BLaER1 treated with 17β-estradiol and CSF1 and Interleukin-3, amounts not matched to agents 10 nM and 100 nM (cell line): Measurements from ENCODE around the gene PAPOLB.
A peak's percentile ranks its signal among the peaks of the same experiment; 100 is the strongest.

Source experiments
- H3K27ac ChIP-seq, 11 experiments: shearing (Covaris generic); formaldehyde crosslinking; 2 replicates each; pipeline ENCODE4 v1.8.1; 2022
- H3K27me3 ChIP-seq, 11 experiments: shearing (Covaris generic); formaldehyde crosslinking; 2 replicates each; pipeline ENCODE4 v1.8.1; 2022
- H3K36me3 ChIP-seq, 11 experiments: shearing (Covaris generic); formaldehyde crosslinking; 2 replicates each; pipeline ENCODE4 v1.8.1; 2022
- H3K4me1 ChIP-seq, 10 experiments: shearing (Covaris generic); formaldehyde crosslinking; 2 replicates each; pipeline ENCODE4 v1.8.1; 2022
- H3K4me2 ChIP-seq, 11 experiments: shearing (Covaris generic); formaldehyde crosslinking; 2 replicates each; pipeline ENCODE4 v1.8.1; 2022
- H3K4me3 ChIP-seq, 10 experiments: shearing (Covaris generic); formaldehyde crosslinking; 2 replicates each; pipeline ENCODE4 v1.8.1; 2022
- H3K9ac ChIP-seq, 11 experiments: shearing (Covaris generic); formaldehyde crosslinking; 2 replicates each; pipeline ENCODE4 v1.8.1; 2022
- H3K9me3 ChIP-seq, 11 experiments: shearing (Covaris generic); formaldehyde crosslinking; replicated peaks in 1 of 11; 2 replicates each; pipeline ENCODE4 v1.8.1; 2022
- H4K20me1 ChIP-seq, 11 experiments: shearing (Covaris generic); formaldehyde crosslinking; 2 replicates each; pipeline ENCODE4 v1.8.1; 2022
- Cebpa-rat ChIP-seq, 11 experiments: shearing (Covaris generic); IDR thresholded peaks; 2 replicates each; pipeline ENCODE4 v1.8.1; 2022

Gene PAPOLB

GRCh38 chr7:4841836-4842235, 20.0 kb downstream of the PAPOLB start:
- Histone ChIP-seq H3K36me3 (no peaks in the 10 kb centered on the region), H3K9me3 (no peaks in the 10 kb centered on the region), H4K20me1 (peaks cover 0 to 23% (median 20%) of the 10 kb centered on the region in 11 experiments; a peak in 14 of 22 replicates), H3K4me1 (peaks cover 36 to 79% (median 71%) of the 10 kb centered on the region in 10 experiments), H3K27ac (no peak overlapping the region), H3K4me3 (no peak overlapping the region), H3K4me2 (peak overlapping the region in 2 of 11 experiments; percentile 27 to 94; a peak in 3 of 22 replicates), H3K9ac (no peak overlapping the region), H3K27me3 (peaks cover 0 to 38% (median 0%) of the 10 kb centered on the region in 11 experiments; a peak in 6 of 22 replicates)
- no peak for TF ChIP-seq Cebpa-rat (IDR thresholded peaks at IDR 0.05)

GRCh38 chr7:4841007-4841784, 20.6 kb downstream of the PAPOLB start:
- Histone ChIP-seq H3K4me2 (peak overlapping the region in 6 of 11 experiments; percentile 17 to 94 (median 27); a peak in 9 of 22 replicates), H3K9me3 (no peaks in the 10 kb centered on the region), H3K9ac (no peak overlapping the region), H3K36me3 (no peaks in the 10 kb centered on the region), H3K4me3 (no peak overlapping the region), H3K4me1 (peaks cover 39 to 81% (median 73%) of the 10 kb centered on the region in 10 experiments), H3K27ac (no peak overlapping the region), H3K27me3 (peaks cover 0 to 42% (median 0%) of the 10 kb centered on the region in 11 experiments; a peak in 6 of 22 replicates), H4K20me1 (peaks cover 0 to 29% (median 21%) of the 10 kb centered on the region in 11 experiments; a peak in 14 of 22 replicates)
- TF ChIP-seq Cebpa-rat (IDR thresholded peaks at IDR 0.05), result no peak

DNA sequence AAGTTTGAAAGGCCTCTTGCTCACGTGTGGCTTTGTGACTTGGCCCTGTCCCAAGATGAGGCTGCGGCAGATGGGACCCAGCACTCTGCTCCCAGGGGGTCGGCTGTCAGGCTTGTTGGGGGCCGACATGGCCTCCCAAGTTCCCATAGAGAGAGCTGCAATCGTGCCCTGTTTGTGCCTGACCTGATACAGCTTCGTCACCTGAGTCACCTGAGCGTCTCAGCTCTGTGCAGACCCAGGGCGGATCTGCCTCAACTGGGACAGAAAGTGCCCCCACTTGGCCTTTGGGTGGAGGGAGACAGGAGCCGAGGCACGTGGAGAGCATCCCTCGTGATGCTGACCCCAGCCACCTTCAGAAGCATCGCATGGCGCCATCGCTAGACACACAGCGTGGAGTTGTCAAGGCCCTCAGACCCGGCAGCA, 21.7 kb downstream of the PAPOLB start:
- Histone ChIP-seq H3K27me3 (peaks cover 0 to 39% (median 0%) of the 10 kb centered on the region in 11 experiments; a peak in 6 of 22 replicates), H3K4me3 (no peak overlapping the region), H3K9me3 (no peaks in the 10 kb centered on the region), H4K20me1 (peaks cover 0 to 31% (median 21%) of the 10 kb centered on the region in 11 experiments; a peak in 14 of 22 replicates), H3K9ac (no peak overlapping the region), H3K4me1 (peaks cover 33 to 75% (median 69%) of the 10 kb centered on the region in 10 experiments), H3K27ac (no peak overlapping the region), H3K36me3 (peaks cover 0 to 4% (median 0%) of the 10 kb centered on the region in 11 experiments; a peak in 4 of 22 replicates), H3K4me2 (peak overlapping the region in 8 of 11 experiments; percentile 23 to 94 (median 82); a peak in 16 of 22 replicates)
- TF ChIP-seq Cebpa-rat (IDR thresholded peaks at IDR 0.05), result no peak

DNA sequence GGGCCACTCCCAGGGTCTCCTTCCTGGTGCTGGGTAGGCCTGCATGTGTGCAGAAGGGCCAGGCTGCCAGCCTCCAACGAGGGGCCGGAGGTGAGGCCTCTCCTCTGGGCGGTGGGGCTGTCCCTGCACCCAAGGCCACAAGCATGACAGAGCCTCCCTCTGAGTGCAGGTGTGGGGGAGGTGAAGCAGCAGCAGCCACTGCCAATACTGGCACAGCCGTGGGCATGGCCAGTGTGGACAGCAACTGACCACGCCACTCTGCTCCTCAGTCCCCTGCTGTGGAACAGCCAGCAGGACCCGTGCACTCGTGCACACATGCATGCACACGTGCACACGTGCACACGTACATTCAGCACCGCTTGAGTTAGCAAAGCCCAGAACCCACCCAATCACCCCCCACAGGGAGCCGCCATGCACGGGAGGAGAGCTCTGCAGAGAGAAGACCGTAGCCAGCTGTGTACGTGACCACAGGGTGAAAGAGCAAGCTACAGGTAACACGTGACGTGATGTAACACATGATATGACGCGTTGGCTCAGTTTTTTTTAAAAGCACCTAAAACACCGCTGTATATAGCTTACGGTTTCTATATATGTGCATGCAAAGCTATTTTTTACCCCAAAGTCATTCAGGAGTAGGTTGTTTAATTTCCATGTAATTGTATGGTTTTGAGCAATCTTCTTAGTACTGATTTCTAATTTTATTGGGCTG, 23.1 kb downstream of the PAPOLB start:
- 0 out of 20 replicates have a peak overlapping the region, but pooled peaks of 1 of the 10 experiments have one; percentile 15 for H3K4me3 ChIP-seq
- no peaks in the 10 kb centered on the region for H3K9me3 ChIP-seq
- peaks cover 27 to 69% (median 61%) of the 10 kb centered on the region in 10 experiments for H3K4me1 ChIP-seq
- no peak for TF ChIP-seq Cebpa-rat (IDR thresholded peaks at IDR 0.05)
- peaks cover 0 to 31% (median 21%) of the 10 kb centered on the region in 11 experiments; a peak in 14 of 22 replicates for H4K20me1 ChIP-seq
- peak overlapping the region in 2 of 11 experiments; percentile 2 to 8; a peak in 3 of 22 replicates for H3K27ac ChIP-seq
- H3K4me2 ChIP-seq, result peak overlapping the region; percentile 16 to 94 (median 83)
- peaks cover 0 to 38% (median 0%) of the 10 kb centered on the region in 11 experiments; a peak in 6 of 22 replicates for H3K27me3 ChIP-seq
- peak overlapping the region in 4 of 11 experiments; percentile 17 to 28 (median 24); a peak in 5 of 22 replicates for H3K9ac ChIP-seq
- peaks cover 0 to 16% (median 3%) of the 10 kb centered on the region in 11 experiments; a peak in 9 of 22 replicates for H3K36me3 ChIP-seq

DNA sequence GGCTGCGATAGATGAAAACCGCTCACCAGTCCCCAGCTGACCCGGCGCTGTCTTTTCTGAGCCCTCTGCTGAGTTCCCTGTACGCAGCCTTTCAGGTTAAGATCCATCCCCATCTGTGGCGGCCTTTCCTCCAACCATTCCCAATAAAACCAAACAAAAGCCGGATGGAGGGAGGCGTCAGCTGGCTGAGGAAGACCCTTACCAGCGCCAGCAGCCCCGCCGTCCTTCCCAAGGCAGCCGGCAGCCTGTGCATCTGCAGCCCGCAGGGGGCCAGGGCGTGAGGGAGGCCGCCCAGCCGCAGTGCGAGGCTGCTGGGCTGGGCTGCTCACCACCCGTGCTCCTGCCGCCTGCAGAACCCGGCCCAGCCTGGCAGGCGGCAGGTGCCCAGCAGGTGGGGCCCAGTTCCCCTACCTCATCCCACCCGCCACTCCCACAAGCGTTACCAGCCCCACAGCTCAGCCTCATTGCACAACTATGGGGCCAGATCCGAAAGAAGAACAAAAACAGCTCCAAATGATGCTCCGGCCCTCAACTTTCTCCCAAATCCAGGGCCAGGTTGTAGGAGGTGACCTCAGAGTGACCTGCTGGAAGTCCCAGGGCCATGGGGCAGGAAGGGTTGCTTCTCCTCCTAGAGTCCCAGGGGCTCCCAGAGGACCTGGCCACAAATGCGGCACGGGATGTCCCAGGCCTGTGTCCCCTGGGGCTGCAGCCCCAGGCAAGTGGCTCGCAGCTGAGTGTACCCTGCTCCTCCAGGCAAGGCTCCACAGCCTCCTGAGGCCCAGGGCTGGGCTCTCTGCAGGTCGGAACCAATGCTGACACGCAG, 23.8 kb downstream of the PAPOLB start:
- peak in 7 of 11 experiments; percentile 16 to 75 (median 45); a peak in 8 of 22 replicates for TF ChIP-seq Cebpa-rat (IDR thresholded peaks at IDR 0.05)
- Histone ChIP-seq H3K9me3 (no peaks in the 10 kb centered on the region), H3K27ac (peak overlapping the region in 2 of 11 experiments; percentile 2 to 8; a peak in 3 of 22 replicates), H3K27me3 (peaks cover 0 to 38% (median 0%) of the 10 kb centered on the region in 11 experiments; a peak in 6 of 22 replicates), H4K20me1 (peaks cover 0 to 31% (median 21%) of the 10 kb centered on the region in 11 experiments; a peak in 14 of 22 replicates), H3K36me3 (peaks cover 0 to 23% (median 6%) of the 10 kb centered on the region in 11 experiments; a peak in 9 of 22 replicates), H3K4me2 (peak overlapping the region; percentile 16 to 94 (median 83)), H3K4me1 (peaks cover 22 to 69% (median 58%) of the 10 kb centered on the region in 10 experiments), H3K9ac (peak overlapping the region in 4 of 11 experiments; percentile 17 to 28 (median 24); a peak in 5 of 22 replicates), H3K4me3 (0 out of 20 replicates have a peak overlapping the region, but pooled peaks of 1 of the 10 experiments have one; percentile 15)

DNA sequence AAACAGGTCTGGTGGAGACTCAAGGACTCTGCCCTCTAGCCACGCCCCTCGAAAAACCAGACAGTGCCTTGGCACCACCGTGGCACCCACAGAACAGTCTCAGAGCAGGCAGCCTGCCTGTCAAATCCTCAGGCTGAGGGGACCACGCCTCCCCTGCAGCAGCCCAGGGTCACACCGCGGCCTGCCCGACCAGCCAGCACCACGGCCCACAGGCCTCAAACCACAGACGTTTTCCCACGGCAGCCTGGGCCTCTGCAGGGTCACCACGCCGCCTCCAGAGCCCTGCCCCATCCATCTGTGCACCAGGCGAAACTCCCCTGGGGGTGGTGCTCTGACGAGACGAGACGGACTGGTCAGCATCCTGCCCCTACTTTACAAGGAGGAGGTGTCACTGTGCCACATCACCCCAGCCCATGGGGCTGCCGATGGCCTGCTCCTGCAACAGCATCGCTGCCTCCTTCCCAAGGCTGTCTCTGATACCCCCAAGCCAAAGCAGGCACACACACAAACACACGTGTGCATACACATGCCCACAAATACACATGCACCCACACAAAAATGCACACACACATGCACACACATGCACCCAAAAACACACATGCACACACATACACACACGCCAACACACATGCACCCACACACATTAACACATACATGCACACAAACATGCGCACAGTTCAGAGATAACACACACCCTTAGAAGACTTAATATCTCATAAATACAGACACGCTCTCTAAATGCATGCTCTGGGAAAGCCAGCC, 24.6 kb downstream of the PAPOLB start:
- no peaks in the 10 kb centered on the region for H3K9me3 ChIP-seq
- H3K9ac ChIP-seq, result peak overlapping the region in 3 of 11 experiments; percentile 28 to 52 (median 29); a peak in 5 of 22 replicates
- peaks cover 0 to 38% (median 0%) of the 10 kb centered on the region in 11 experiments; a peak in 6 of 22 replicates for H3K27me3 ChIP-seq
- H3K4me3 ChIP-seq, result no peak overlapping the region
- H3K4me1 ChIP-seq, result peaks cover 22 to 69% (median 58%) of the 10 kb centered on the region in 10 experiments
- H3K27ac ChIP-seq, result no peak overlapping the region
- peak overlapping the region; percentile 16 to 94 (median 83); a peak in 20 of 22 replicates for H3K4me2 ChIP-seq
- H4K20me1 ChIP-seq, result peaks cover 0 to 31% (median 21%) of the 10 kb centered on the region in 11 experiments; a peak in 14 of 22 replicates
- no peak for TF ChIP-seq Cebpa-rat (IDR thresholded peaks at IDR 0.05)
- peaks cover 0 to 23% (median 6%) of the 10 kb centered on the region in 11 experiments; a peak in 9 of 22 replicates for H3K36me3 ChIP-seq

GRCh38 chr7:4836206-4836661, 25.6 kb downstream of the PAPOLB start:
- H3K36me3 ChIP-seq, result peaks cover 0 to 23% (median 6%) of the 10 kb centered on the region in 11 experiments; a peak in 9 of 22 replicates
- peak overlapping the region in 3 of 11 experiments; percentile 6 to 32 (median 29); a peak in 3 of 22 replicates for H3K27ac ChIP-seq
- H3K9ac ChIP-seq, result peak overlapping the region in 6 of 11 experiments; percentile 9 to 52 (median 28); a peak in 5 of 22 replicates
- peaks cover 22 to 59% (median 54%) of the 10 kb centered on the region in 10 experiments for H3K4me1 ChIP-seq
- peaks cover 0 to 31% (median 21%) of the 10 kb centered on the region in 11 experiments; a peak in 14 of 22 replicates for H4K20me1 ChIP-seq
- H3K4me2 ChIP-seq, result peak overlapping the region in 10 of 11 experiments; percentile 30 to 94 (median 84); a peak in 20 of 22 replicates
- no peak overlapping the region for H3K4me3 ChIP-seq
- peaks cover 0 to 33% (median 0%) of the 10 kb centered on the region in 11 experiments; a peak in 6 of 22 replicates for H3K27me3 ChIP-seq
- no peaks in the 10 kb centered on the region for H3K9me3 ChIP-seq
- TF ChIP-seq Cebpa-rat (IDR thresholded peaks at IDR 0.05), result no peak
